SK-N-SH (cell line): ENCODE measurements around the gene VIPR2.

Experiments
- CTCF ChIP-seq: fragments of 200-600 bp; sonication (generic); IDR thresholded peaks from 2 replicates; pipeline ENCODE4 v1.6.1; 2017; ENCODE audit warnings: antibody characterized with exemption, mild to moderate bottlenecking, moderate library complexity
- EP300 ChIP-seq, 2 experiments: IDR thresholded peaks; 2 replicates each; pipeline versions ENCODE4 v1.4.0 to v1.6.1; 2012; ENCODE audit warnings: borderline replicate concordance in 1 of 2, low read depth in 1 of 2, low read length in 1 of 2

GRCh38 chr7:159141660-159142059 lies 3.0 kb downstream of the VIPR2 start:
- no peak for TF ChIP-seq EP300 (IDR thresholded peaks at IDR 0.05; ENCODE audit: borderline replicate concordance in 1 of 2, low read depth in 1 of 2, low read length in 1 of 2)
- TF ChIP-seq CTCF = no peak
